Measurements from ENCODE around the gene NPTX1.

- TF ChIP-seq, protein P1, sequence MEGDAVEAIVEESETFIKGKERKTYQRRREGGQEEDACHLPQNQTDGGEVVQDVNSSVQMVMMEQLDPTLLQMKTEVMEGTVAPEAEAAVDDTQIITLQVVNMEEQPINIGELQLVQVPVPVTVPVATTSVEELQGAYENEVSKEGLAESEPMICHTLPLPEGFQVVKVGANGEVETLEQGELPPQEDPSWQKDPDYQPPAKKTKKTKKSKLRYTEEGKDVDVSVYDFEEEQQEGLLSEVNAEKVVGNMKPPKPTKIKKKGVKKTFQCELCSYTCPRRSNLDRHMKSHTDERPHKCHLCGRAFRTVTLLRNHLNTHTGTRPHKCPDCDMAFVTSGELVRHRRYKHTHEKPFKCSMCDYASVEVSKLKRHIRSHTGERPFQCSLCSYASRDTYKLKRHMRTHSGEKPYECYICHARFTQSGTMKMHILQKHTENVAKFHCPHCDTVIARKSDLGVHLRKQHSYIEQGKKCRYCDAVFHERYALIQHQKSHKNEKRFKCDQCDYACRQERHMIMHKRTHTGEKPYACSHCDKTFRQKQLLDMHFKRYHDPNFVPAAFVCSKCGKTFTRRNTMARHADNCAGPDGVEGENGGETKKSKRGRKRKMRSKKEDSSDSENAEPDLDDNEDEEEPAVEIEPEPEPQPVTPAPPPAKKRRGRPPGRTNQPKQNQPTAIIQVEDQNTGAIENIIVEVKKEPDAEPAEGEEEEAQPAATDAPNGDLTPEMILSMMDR (IDR thresholded peaks at IDR 0.05) = no peak
- no peak for TF ChIP-seq EZH2 (IDR thresholded peaks at IDR 0.05; ENCODE audit: borderline replicate concordance, insufficient read depth, low read depth, low read length, poor library complexity, severe bottlenecking)
Measured at GRCh38 chr17:80428796-80429195, 47.6 kb downstream of the NPTX1 start.
